HepG2 (cell line): ENCODE results near the gene AUNIP. TPM values are rescaled to one million over a fixed set of nuclear protein-coding genes. Genes with fewer than 3 reads are reported as not detected.

ENCODE experiments used
- BORCS8-MEF2B ChIP-seq: sonication (generic); formaldehyde crosslinking; IDR thresholded peaks from 2 replicates; pipeline ENCODE4 v1.8.0; 2022; ENCODE audit warnings: mild to moderate bottlenecking, missing genetic modification reagents
- ERF ChIP-seq: IDR thresholded peaks from 2 replicates; pipeline ENCODE4 v1.6.1; 2018; ENCODE audit warnings: missing biosample characterization, missing genetic modification reagents
- ESRRA ChIP-seq: sonication (generic); formaldehyde crosslinking; IDR thresholded peaks from 2 replicates; pipeline ENCODE4 v1.5.1; 2020; ENCODE audit warnings: mild to moderate bottlenecking, low read depth, missing genetic modification reagents
- ETV5 ChIP-seq: IDR thresholded peaks from 2 replicates; pipeline ENCODE4 v1.6.1; 2018; ENCODE audit warnings: missing biosample characterization, missing genetic modification reagents, inconsistent platforms, borderline replicate concordance
- GATAD2A ChIP-seq: IDR thresholded peaks from 2 replicates; pipeline ENCODE4 v1.6.1; 2016
- HNF4A ChIP-seq: sonication (generic); formaldehyde crosslinking; IDR thresholded peaks from 2 replicates; pipeline ENCODE4 v1.4.0; 2020; ENCODE audit warnings: missing genetic modification reagents
- ISL2 ChIP-seq: sonication (generic); formaldehyde crosslinking; IDR thresholded peaks from 2 replicates; pipeline ENCODE4 v1.5.0; 2020; ENCODE audit warnings: missing genetic modification reagents
- NONO ChIP-seq, 2 experiments: fragments of 450-650 bp in 1 of 2; sonication (generic) in 1 of 2; formaldehyde crosslinking in 1 of 2; IDR thresholded peaks in 1 of 2; conservative IDR thresholded peaks in 1 of 2; 2 replicates each; pipeline versions ENCODE4 v1.6.1 to v1.8.0; 2017 to 2022; ENCODE audit warnings: mild to moderate bottlenecking in 1 of 2, missing genetic modification reagents in 1 of 2, moderate library complexity in 1 of 2
- POLR2G ChIP-seq: fragments of 200-400 bp; formaldehyde crosslinking; IDR thresholded peaks from 2 replicates; pipeline ENCODE4 v1.6.1; 2018; ENCODE audit warnings: mild to moderate bottlenecking, low read depth, low read length, moderate library complexity
- REPIN1 ChIP-seq: sonication (generic); formaldehyde crosslinking; IDR thresholded peaks from 2 replicates; pipeline ENCODE4 v1.8.0; 2022; ENCODE audit warnings: missing genetic modification reagents, low read depth, mild to moderate bottlenecking, borderline replicate concordance
- RXRB ChIP-seq: IDR thresholded peaks from 2 replicates; pipeline ENCODE4 v1.6.1; 2016; ENCODE audit warnings: borderline replicate concordance, missing genetic modification reagents, missing compliant biosample characterization
- ZFP37 ChIP-seq: sonication (generic); formaldehyde crosslinking; IDR thresholded peaks from 2 replicates; pipeline ENCODE4 v1.4.0; 2020; ENCODE audit warnings: missing genetic modification reagents, borderline replicate concordance
- ZNF20 ChIP-seq: sonication (generic); formaldehyde crosslinking; IDR thresholded peaks from 2 replicates; pipeline ENCODE4 v1.4.0; 2020; ENCODE audit warnings: mild to moderate bottlenecking, moderate library complexity, missing genetic modification reagents
- ZNF205 ChIP-seq: IDR thresholded peaks from 2 replicates; pipeline ENCODE4 v1.6.1; 2018; ENCODE audit warnings: missing biosample characterization, missing genetic modification reagents
- ZNF292 ChIP-seq: sonication (generic); formaldehyde crosslinking; IDR thresholded peaks from 2 replicates; pipeline ENCODE4 v1.8.1; 2022; ENCODE audit warnings: mild to moderate bottlenecking, low read depth, missing genetic modification reagents, borderline replicate concordance
- ZNF34 ChIP-seq: sonication (generic); formaldehyde crosslinking; IDR thresholded peaks from 2 replicates; pipeline ENCODE4 v1.4.0; 2020; ENCODE audit warnings: mild to moderate bottlenecking, missing genetic modification reagents, borderline replicate concordance
- ZNF878 ChIP-seq: sonication (generic); formaldehyde crosslinking; IDR thresholded peaks from 2 replicates; pipeline ENCODE4 v1.8.1; 2023; ENCODE audit warnings: mild to moderate bottlenecking, missing genetic modification reagents, moderate library complexity
- polyA plus RNA-seq, 8 experiments: library from polyadenylated mRNA; depleted of rRNA in 3 of 8; stranded (reverse) in 7 of 8; unstranded in 1 of 8; fragments of >200 nt; fragmentation: Illumina TruSeq in 4 of 8; extraction: Trizol in 4 of 8; gene quantifications; 2 replicates each; pipeline versions ENCODE4 v1.2.1 to v1.2.3, GENCODE V29; 2011 to 2016; ENCODE audit warnings: low read depth in 4 of 8, missing spikeins in 1 of 8, mixed read lengths in 1 of 8; ENCODE audit not compliant: insufficient read depth in 1 of 8
- total RNA-seq, 5 experiments: library from RNA; depleted of rRNA; stranded (reverse); fragments of >200 nt; fragmentation: Illumina TruSeq; extraction: Trizol; gene quantifications; 2 replicates each; pipeline ENCODE4 v1.2.3, GENCODE V29; 2016; ENCODE audit warnings: low read depth in 1 of 5
- TF ChIP-seq, protein P1 (sequence below): sonication (generic); formaldehyde crosslinking; IDR thresholded peaks from 2 replicates; pipeline ENCODE4 v1.5.1; 2020; ENCODE audit warnings: mild to moderate bottlenecking, moderate library complexity, missing genetic modification reagents
- TF ChIP-seq, protein P2 (sequence below): sonication (generic); formaldehyde crosslinking; IDR thresholded peaks from 2 replicates; pipeline ENCODE4 v1.4.0; 2020; ENCODE audit warnings: missing genetic modification reagents
- TF ChIP-seq, protein P3 (sequence below): sonication (generic); formaldehyde crosslinking; IDR thresholded peaks from 2 replicates; pipeline ENCODE4 v1.5.0; 2020; ENCODE audit warnings: missing genetic modification reagents, mild to moderate bottlenecking, borderline replicate concordance
- TF ChIP-seq, protein P4 (sequence below): sonication (generic); formaldehyde crosslinking; IDR thresholded peaks from 2 replicates; pipeline ENCODE4 v1.4.0; 2020; ENCODE audit warnings: missing genetic modification reagents, borderline replicate concordance

AUNIP gene
- total and polyA plus RNA-seq, 2 of the 13 experiments (the other 11 are each of a cell fraction or from before 2014, with no cell fraction given) = 3.8 to 12.3 TPM

DNA sequence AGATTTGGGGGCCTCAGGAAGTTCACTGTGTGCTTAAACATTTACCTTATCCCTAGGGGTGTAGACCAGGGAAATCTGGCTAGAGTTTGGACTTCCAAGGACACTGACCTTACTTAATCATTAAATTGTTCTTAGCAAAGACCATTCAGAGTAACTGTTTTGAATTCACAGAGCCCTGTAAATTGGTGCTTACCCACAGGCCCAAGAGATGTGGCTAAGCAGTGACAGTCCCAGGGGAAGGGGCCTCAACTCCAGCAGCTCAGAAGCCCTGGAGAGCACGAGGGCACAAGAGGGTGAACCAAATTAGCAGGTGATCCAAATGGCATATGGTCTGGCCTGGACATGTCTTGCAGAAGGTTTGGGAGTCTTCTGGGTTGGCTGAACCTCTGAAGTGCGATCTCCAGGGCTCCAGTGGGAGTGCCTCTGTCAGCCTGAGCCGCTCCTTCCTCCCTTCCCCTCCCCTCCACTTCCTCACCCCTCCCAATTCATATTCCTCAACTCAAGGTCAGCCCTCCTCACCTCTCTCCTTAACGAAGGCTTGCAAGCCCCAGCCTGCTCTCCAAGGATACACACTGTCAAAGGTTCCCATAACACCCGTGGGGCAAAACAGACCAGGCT is 11.9 kb upstream of the AUNIP start (continued):
- TF ChIP-seq, protein P1, sequence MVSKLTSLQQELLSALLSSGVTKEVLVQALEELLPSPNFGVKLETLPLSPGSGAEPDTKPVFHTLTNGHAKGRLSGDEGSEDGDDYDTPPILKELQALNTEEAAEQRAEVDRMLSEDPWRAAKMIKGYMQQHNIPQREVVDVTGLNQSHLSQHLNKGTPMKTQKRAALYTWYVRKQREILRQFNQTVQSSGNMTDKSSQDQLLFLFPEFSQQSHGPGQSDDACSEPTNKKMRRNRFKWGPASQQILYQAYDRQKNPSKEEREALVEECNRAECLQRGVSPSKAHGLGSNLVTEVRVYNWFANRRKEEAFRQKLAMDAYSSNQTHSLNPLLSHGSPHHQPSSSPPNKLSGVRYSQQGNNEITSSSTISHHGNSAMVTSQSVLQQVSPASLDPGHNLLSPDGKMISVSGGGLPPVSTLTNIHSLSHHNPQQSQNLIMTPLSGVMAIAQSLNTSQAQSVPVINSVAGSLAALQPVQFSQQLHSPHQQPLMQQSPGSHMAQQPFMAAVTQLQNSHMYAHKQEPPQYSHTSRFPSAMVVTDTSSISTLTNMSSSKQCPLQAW (CRISPR knock-in tag) = peak; percentile 52; the same call in 1 of the 2 replicates
- peak; percentile 51 for TF ChIP-seq HNF4A (CRISPR knock-in tag)
- 0 out of 2 replicates have a peak, but pooled peaks have one; percentile 12 for TF ChIP-seq ZNF292 (CRISPR knock-in tag)
- 0 out of 2 replicates have a peak, but pooled peaks have one; percentile 33 for TF ChIP-seq BORCS8-MEF2B (CRISPR knock-in tag)
- peak; percentile 11; the same call in 1 of the 2 replicates for TF ChIP-seq ERF
- TF ChIP-seq ZFP37 (CRISPR knock-in tag) = no peak
- 0 out of 2 replicates have a peak, but pooled peaks have one; percentile 14 for TF ChIP-seq ZNF205 (CRISPR knock-in tag)
- TF ChIP-seq REPIN1 (CRISPR knock-in tag) = peak; percentile 17; the same call in 1 of the 2 replicates
- peak; percentile 25; the same call in 1 of the 2 replicates for TF ChIP-seq ESRRA (CRISPR knock-in tag)
- TF ChIP-seq ETV5 = peak; percentile 69; the same call in 1 of the 2 replicates
- TF ChIP-seq, protein P2, sequence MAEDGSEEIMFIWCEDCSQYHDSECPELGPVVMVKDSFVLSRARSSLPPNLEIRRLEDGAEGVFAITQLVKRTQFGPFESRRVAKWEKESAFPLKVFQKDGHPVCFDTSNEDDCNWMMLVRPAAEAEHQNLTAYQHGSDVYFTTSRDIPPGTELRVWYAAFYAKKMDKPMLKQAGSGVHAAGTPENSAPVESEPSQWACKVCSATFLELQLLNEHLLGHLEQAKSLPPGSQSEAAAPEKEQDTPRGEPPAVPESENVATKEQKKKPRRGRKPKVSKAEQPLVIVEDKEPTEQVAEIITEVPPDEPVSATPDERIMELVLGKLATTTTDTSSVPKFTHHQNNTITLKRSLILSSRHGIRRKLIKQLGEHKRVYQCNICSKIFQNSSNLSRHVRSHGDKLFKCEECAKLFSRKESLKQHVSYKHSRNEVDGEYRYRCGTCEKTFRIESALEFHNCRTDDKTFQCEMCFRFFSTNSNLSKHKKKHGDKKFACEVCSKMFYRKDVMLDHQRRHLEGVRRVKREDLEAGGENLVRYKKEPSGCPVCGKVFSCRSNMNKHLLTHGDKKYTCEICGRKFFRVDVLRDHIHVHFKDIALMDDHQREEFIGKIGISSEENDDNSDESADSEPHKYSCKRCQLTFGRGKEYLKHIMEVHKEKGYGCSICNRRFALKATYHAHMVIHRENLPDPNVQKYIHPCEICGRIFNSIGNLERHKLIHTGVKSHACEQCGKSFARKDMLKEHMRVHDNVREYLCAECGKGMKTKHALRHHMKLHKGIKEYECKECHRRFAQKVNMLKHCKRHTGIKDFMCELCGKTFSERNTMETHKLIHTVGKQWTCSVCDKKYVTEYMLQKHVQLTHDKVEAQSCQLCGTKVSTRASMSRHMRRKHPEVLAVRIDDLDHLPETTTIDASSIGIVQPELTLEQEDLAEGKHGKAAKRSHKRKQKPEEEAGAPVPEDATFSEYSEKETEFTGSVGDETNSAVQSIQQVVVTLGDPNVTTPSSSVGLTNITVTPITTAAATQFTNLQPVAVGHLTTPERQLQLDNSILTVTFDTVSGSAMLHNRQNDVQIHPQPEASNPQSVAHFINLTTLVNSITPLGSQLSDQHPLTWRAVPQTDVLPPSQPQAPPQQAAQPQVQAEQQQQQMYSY (CRISPR knock-in tag) = no peak
- peak; percentile 55; the same call in 1 of the 2 replicates for TF ChIP-seq POLR2G
- no peak for TF ChIP-seq ZNF34 (CRISPR knock-in tag)
- TF ChIP-seq, protein P3, sequence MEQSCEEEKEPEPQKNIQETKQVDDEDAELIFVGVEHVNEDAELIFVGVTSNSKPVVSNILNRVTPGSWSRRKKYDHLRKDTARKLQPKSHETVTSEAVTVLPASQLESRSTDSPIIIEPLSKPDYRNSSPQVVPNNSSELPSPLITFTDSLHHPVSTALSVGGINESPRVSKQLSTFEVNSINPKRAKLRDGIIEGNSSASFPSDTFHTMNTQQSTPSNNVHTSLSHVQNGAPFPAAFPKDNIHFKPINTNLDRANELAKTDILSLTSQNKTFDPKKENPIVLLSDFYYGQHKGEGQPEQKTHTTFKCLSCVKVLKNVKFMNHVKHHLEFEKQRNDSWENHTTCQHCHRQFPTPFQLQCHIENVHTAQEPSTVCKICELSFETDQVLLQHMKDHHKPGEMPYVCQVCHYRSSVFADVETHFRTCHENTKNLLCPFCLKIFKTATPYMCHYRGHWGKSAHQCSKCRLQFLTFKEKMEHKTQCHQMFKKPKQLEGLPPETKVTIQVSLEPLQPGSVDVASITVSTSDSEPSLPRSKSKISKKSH (CRISPR knock-in tag) = 0 out of 2 replicates have a peak, but pooled peaks have one; percentile 35
- TF ChIP-seq NONO (IDR thresholded peaks at IDR 0.05) = no peak
- 0 out of 2 replicates have a peak, but pooled peaks have one; percentile 52 for TF ChIP-seq NONO (CRISPR knock-in tag; conservative IDR thresholded peaks at IDR 0.05)
- TF ChIP-seq ZNF878 (CRISPR knock-in tag) = no peak
- TF ChIP-seq ISL2 (CRISPR knock-in tag) = peak; percentile 22; the same call in 1 of the 2 replicates
- TF ChIP-seq RXRB (CRISPR knock-in tag) = peak; percentile 27; the same call in 1 of the 2 replicates
- TF ChIP-seq, protein P4, sequence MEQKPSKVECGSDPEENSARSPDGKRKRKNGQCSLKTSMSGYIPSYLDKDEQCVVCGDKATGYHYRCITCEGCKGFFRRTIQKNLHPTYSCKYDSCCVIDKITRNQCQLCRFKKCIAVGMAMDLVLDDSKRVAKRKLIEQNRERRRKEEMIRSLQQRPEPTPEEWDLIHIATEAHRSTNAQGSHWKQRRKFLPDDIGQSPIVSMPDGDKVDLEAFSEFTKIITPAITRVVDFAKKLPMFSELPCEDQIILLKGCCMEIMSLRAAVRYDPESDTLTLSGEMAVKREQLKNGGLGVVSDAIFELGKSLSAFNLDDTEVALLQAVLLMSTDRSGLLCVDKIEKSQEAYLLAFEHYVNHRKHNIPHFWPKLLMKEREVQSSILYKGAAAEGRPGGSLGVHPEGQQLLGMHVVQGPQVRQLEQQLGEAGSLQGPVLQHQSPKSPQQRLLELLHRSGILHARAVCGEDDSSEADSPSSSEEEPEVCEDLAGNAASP (CRISPR knock-in tag) = peak; percentile 14; the same call in 1 of the 2 replicates
- TF ChIP-seq GATAD2A (CRISPR knock-in tag) = peak; percentile 63; the same call in 1 of the 2 replicates
- no peak for TF ChIP-seq ZNF20 (CRISPR knock-in tag)
